IPS-20b (cell line): Measurements from ENCODE around the gene TNS1.

Experiments used
- H3K27ac ChIP-seq: one replicate; pipeline ENCODE4 v1.5.1; 2013; ENCODE audit warnings: low read length
- H3K27me3 ChIP-seq: 2 replicates; pipeline ENCODE4 v1.6.1; 2013; ENCODE audit warnings: mild to moderate bottlenecking, low read length, inconsistent platforms; ENCODE audit not compliant: insufficient read depth
- H3K36me3 ChIP-seq: 2 replicates; pipeline ENCODE4 v1.6.1; 2013; ENCODE audit warnings: low read depth, mild to moderate bottlenecking, inconsistent platforms, low read length, moderate library complexity; ENCODE audit not compliant: insufficient read depth
- H3K4me1 ChIP-seq: 2 replicates; pipeline ENCODE4 v1.6.1; 2013; ENCODE audit warnings: mild to moderate bottlenecking, control low read depth, inconsistent platforms, low read length, moderate library complexity; ENCODE audit not compliant: insufficient read depth
- H3K4me3 ChIP-seq: 2 replicates; pipeline ENCODE4 v1.5.1; 2013; ENCODE audit warnings: mild to moderate bottlenecking, low read length, inconsistent platforms
- H3K9ac ChIP-seq: 2 replicates; pipeline ENCODE4 v1.6.1; 2013; ENCODE audit warnings: low read depth, mild to moderate bottlenecking, inconsistent platforms, low read length, moderate library complexity
- H3K9me3 ChIP-seq: 2 replicates; pipeline ENCODE4 v1.6.1; 2013; ENCODE audit warnings: mild to moderate bottlenecking, low read depth, low read length, inconsistent platforms; ENCODE audit not compliant: insufficient read depth

The TNS1 gene

DNA sequence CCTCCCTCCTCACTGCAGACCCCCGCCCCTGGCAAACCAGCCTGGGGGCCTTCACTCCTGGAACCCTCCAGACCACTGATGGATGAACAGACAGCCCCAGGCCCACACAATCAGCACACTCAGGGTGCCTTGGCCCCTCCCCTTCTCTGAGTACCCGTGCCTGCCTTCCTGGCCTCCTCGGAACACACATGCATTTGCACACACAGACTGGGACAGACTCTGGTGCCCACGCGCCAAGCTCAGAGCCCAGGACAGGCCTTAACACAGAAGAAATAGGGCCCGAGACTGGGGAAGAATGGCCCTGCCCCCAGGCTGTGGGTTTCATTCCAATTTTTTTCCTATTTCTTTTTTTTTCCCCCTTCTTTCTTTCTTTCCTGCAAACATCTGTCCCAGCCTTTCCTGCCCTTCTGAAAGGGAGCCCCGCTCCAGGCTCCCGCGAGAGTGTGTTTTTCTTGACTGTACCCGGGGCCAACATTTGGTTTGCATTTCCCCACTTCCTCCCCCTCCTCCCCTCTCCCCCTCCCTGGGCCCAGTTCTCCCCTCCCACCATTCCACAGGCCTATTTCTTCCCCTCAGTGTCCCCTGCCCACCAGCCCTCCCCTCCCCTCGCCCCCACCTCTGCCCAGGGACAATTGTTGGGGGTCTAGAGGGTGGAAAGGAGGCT is 618 bp upstream of the TNS1 start:
- H3K4me1 ChIP-seq = peaks cover 2% of the 10 kb centered on the region; the same call in 1 of the 2 replicates
- peaks cover 11% of the 10 kb centered on the region for H3K27me3 ChIP-seq
- H3K4me3 ChIP-seq = no peak overlapping the region
- H3K27ac ChIP-seq = no peak overlapping the region
- no peak overlapping the region for H3K9ac ChIP-seq
- no peaks in the 10 kb centered on the region for H3K9me3 ChIP-seq
- H3K36me3 ChIP-seq = no peaks in the 10 kb centered on the region

DNA sequence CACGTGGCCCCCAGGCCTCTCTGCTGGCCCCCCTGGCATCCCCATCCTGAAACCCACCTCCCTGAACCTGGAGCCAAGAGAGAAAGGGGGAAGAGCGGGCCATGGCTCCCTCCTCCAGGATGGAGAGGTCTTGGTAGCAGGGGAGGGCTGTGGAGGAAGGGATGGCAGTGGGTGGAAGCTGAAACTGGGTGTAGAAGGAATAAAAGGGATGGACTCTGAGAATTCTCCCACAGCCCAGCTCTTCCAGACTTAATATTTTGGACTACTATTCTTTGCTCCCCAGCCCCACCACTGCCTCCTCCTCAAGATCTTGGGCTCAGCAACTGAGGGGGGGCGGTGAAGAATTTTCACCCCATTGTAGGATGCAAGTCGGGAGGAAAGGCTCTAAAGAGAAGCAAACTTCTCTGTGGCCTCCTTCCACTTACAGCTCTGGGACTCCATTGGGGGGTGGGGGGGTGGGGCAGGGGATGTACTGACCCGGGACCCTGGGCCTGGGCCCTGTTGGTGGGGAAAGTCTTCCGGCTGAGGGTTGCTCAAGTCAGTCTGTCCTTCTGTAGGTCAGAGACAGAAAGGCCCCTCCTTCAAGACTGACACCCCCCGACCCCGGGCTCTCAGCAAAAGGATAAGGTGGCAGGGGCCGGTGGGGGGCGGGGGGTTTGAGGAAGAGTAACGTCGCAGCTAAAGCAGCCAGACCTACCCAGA is 501 bp downstream of the TNS1 start:
- H3K4me1 ChIP-seq = peaks cover 2% of the 10 kb centered on the region; the same call in 1 of the 2 replicates
- H3K27ac ChIP-seq = no peak overlapping the region
- no peaks in the 10 kb centered on the region for H3K36me3 ChIP-seq
- H3K27me3 ChIP-seq = 0 out of 2 replicates have a peak, but pooled peaks cover 3% of the 10 kb centered on the region
- no peak overlapping the region for H3K9ac ChIP-seq
- H3K9me3 ChIP-seq = no peaks in the 10 kb centered on the region
- H3K4me3 ChIP-seq = no peak overlapping the region

DNA sequence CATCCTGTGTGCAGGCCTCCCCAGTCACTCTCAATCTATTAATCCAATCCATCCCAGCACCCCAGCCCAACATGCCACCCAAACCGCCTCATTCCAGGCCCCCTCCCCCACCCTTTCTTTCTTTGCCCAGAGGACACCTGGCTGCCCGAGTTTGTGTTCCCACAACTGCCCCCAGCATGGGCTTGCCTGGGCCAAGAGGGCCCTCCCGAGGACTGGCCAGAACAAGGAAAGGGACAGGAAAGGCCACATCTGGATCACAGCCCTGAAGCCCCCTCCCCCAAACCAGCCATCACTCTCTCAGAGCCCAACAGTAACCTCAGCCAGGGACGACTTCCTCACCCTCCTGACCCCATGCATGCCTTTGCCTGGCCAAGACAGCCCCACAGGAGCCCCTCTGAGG is 1.2 kb downstream of the TNS1 start:
- H3K27me3 ChIP-seq = 0 out of 2 replicates have a peak, but pooled peaks cover 3% of the 10 kb centered on the region
- no peaks in the 10 kb centered on the region for H3K36me3 ChIP-seq
- H3K4me1 ChIP-seq = peaks cover 2% of the 10 kb centered on the region; the same call in 1 of the 2 replicates
- H3K4me3 ChIP-seq = no peak overlapping the region
- no peaks in the 10 kb centered on the region for H3K9me3 ChIP-seq
- H3K27ac ChIP-seq = no peak overlapping the region
- H3K9ac ChIP-seq = no peak overlapping the region

DNA sequence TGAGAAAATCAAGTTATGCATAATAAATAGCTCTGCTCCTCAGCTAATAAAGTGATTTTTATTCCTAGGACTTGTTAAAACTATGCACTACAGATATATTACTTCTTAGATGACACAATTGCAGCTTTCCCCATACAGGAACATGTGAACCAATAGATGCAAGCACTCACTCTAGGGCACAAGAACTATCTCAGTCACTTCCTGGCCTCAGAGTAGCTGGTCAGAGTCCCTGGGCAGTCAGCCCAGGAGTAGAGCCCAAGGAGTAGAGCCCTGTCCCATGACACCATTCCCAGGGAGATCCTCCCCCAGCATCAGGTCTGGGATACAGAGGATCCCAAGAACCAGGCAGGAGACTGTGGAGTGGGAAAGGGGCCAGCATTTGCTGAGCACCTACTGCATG is 2.7 kb downstream of the TNS1 start:
- Histone ChIP-seq H3K27me3 (0 out of 2 replicates have a peak, but pooled peaks cover 3% of the 10 kb centered on the region), H3K27ac (no peak overlapping the region), H3K36me3 (no peaks in the 10 kb centered on the region), H3K4me1 (peaks cover 2% of the 10 kb centered on the region), H3K9ac (no peak overlapping the region), H3K4me3 (no peak overlapping the region), H3K9me3 (no peaks in the 10 kb centered on the region)

DNA sequence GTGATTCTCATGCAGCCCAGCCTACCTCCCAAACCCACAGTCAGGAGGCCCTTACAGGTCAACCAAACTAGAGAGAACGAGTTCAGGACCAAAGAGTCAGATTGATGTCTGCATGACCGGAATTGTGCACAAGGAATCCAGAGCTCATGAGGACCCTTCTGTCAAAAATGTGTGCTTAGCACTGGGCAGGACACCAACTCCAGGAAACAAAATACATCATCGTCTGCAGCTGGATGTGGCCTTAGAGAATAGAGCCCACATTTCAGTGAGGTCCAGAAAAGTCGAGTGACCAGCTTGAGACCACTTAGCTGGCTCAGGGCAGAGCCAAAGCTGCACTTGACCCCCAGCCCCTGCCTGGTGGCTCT is 3.2 kb downstream of the TNS1 start:
- H3K27ac ChIP-seq = no peak overlapping the region
- H3K4me3 ChIP-seq = no peak overlapping the region
- 0 out of 2 replicates have a peak, but pooled peaks cover 2% of the 10 kb centered on the region for H3K27me3 ChIP-seq
- no peaks in the 10 kb centered on the region for H3K36me3 ChIP-seq
- peaks cover 2% of the 10 kb centered on the region for H3K4me1 ChIP-seq
- H3K9ac ChIP-seq = no peak overlapping the region
- no peaks in the 10 kb centered on the region for H3K9me3 ChIP-seq

DNA sequence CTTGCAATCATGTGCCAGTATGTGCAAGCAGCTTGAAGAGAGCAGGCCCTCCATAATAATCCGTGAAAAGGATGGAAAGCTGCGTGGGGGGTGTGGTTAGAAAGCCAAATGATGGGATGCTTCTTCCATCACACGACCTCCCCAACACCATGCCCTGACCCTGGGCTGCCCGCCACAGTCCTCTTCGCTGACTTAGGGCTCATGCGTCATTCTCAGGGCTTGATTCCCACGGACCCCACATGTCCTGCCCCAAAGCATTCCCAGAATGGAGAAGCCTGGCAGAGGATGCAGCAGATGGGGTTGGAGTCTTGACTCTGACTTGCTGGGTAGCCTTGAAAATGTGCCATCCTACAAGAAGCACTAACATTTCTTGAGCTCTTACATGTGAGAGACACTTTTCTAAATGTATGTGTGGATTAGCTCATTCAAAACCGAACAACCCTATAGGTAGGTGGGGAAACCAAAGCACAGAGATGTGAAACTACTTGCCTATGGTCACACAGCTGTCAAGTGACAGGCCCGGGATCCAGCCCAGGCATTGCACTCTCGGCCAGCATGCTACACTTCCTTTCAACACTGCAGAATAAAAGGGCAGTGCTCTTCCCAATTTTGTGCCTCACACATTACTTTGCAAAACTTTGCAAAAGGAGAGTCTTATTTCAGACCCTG is 3.7 kb downstream of the TNS1 start:
- no peak overlapping the region for H3K4me3 ChIP-seq
- no peaks in the 10 kb centered on the region for H3K9me3 ChIP-seq
- H3K27me3 ChIP-seq = no peaks in the 10 kb centered on the region
- no peak overlapping the region for H3K27ac ChIP-seq
- peaks cover 2% of the 10 kb centered on the region for H3K4me1 ChIP-seq
- no peak overlapping the region for H3K9ac ChIP-seq
- H3K36me3 ChIP-seq = no peaks in the 10 kb centered on the region

DNA sequence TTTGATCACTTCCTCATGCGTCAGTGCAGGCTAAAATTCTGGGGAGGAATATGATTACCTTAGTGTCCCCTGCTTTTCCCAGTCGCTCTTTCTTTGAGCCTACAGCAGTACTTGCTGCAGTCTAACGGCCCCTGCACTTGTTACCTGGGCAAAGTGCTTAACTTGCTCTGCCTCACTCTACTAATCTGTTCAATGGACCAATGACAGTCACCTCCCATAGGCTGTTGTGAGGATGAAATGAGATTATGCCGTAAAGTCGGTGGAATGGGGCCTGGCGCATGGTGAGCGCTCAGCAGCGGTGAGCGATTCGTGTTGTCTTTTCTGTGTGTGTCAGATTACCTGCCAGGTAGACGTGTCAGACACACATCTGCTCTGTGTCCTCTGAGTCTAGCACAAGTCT is 5.3 kb downstream of the TNS1 start:
- Histone ChIP-seq H3K9me3 (no peaks in the 10 kb centered on the region), H3K4me1 (no peaks in the 10 kb centered on the region; the same call in none of the 2 replicates), H3K27me3 (peaks cover 9% of the 10 kb centered on the region), H3K27ac (no peak overlapping the region), H3K4me3 (no peak overlapping the region), H3K36me3 (no peaks in the 10 kb centered on the region), H3K9ac (no peak overlapping the region)

DNA sequence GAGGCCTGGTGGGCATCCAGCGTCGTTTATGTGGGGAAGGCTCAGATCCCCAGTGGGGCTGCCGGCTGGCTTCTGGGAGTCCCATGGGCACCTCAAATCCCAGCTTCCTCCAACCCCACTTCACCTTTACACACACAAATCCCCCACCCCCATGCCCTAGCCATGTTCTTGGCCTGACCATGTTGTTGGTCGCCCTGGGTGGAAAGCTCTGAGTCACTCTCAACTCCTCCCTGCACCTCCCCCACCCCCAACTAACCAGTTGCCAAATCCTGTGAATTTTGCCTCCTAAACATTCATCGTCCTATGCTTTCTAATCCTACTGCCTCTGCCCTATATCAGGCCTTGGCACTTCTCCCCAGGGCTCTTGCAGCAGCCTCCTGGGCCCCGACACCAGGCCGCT is 6.4 kb downstream of the TNS1 start:
- peaks cover 12% of the 10 kb centered on the region for H3K27me3 ChIP-seq
- H3K9me3 ChIP-seq = no peaks in the 10 kb centered on the region
- no peak overlapping the region for H3K4me3 ChIP-seq
- H3K27ac ChIP-seq = no peak overlapping the region
- H3K4me1 ChIP-seq = no peaks in the 10 kb centered on the region; the same call in none of the 2 replicates
- no peak overlapping the region for H3K9ac ChIP-seq
- H3K36me3 ChIP-seq = no peaks in the 10 kb centered on the region

DNA sequence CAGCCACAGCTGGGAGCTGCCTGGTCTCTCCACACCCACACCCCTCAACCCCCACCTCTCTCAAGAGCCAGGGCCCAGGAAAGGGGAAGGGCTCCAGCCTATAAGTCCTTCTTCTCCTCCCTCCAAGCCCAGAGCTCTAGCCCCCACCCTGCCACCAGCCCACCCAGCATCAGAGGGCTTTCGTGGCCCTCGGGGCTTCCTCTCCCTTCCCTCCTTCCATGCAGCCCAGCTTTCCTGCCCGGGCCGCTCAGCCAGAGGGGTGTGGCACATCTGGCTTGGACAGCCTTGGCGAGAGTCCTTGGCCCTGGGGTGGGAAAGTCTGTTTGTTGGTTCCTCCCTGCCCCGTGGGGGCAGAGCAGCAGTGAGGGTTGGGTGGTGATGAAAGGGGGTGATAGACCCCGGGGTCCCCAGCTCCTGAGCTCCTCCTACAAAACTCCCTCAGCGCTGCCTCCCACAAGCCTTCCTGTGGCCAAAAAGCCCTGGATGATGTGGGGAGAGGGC is 7.0 kb downstream of the TNS1 start:
- Histone ChIP-seq H3K4me3 (no peak overlapping the region), H3K27me3 (peaks cover 12% of the 10 kb centered on the region), H3K9me3 (no peaks in the 10 kb centered on the region), H3K9ac (no peak overlapping the region), H3K27ac (no peak overlapping the region), H3K36me3 (no peaks in the 10 kb centered on the region), H3K4me1 (no peaks in the 10 kb centered on the region; the same call in 1 of the 2 replicates)

DNA sequence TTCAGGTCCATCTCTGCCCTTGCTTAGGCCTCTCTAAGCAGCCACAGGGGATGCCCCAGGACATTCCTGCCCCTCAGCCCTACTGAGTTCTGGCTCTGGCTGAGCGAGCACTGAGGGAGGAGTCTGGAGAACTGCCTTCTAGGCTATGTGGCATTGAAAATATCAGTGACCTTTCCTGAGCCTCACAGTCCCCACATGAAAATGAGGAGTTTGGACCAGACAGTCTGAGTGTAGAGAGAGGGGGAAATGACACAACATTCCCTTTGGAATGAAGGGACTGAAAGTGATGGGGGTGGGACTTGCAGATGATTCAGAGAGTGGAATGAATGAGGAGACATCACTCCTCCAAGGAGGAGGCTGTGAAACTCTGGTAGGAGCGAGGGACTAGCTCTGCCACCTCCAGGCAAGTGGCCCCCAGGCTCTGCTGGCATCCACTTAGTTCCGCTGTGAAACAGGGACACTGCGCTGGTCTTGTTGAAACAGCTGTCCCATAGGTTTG is 8.0 kb downstream of the TNS1 start:
- Histone ChIP-seq H3K4me3 (no peak overlapping the region), H3K27me3 (peaks cover 12% of the 10 kb centered on the region), H3K9ac (no peak overlapping the region), H3K36me3 (no peaks in the 10 kb centered on the region), H3K4me1 (no peaks in the 10 kb centered on the region; the same call in 1 of the 2 replicates), H3K27ac (no peak overlapping the region), H3K9me3 (no peaks in the 10 kb centered on the region)

DNA sequence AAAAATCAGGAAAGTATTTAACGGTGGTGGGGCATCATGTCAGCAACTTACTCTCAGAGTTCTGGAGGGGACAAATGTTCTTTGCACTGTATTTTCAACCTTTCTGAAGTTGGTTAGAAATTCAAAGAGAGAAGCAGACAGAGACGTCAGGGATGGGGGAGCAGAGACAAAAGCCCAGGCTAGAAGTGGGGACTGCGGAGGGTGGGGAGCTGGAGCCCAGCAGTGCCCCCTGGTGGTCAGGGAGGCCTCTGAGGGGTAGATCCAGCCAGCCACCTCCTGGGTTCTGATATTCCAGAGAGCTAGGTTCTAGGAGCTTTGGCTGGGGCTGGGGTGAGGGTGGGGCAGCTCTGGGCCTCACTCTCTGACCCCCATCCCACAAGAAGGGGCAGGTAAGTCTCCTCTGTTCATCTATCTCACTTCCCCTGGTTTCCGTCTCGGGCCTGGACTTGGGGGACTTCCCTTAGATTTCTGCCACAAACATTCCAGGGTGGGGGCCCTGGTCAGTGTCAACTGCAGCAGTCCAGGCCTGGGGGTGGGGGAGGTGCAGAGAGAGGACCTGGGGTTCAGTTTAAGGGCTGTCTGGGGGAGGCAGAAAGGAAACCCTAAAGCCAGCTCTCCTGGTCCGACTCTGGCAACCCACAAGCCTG is 8.9 kb downstream of the TNS1 start:
- Histone ChIP-seq H3K4me3 (no peak overlapping the region), H3K36me3 (no peaks in the 10 kb centered on the region), H3K27me3 (peaks cover 12% of the 10 kb centered on the region), H3K9me3 (no peaks in the 10 kb centered on the region), H3K9ac (no peak overlapping the region), H3K27ac (no peak overlapping the region), H3K4me1 (no peaks in the 10 kb centered on the region; the same call in 1 of the 2 replicates)
